ENCODE measurements around the gene TTC23.

Gene TTC23

DNA sequence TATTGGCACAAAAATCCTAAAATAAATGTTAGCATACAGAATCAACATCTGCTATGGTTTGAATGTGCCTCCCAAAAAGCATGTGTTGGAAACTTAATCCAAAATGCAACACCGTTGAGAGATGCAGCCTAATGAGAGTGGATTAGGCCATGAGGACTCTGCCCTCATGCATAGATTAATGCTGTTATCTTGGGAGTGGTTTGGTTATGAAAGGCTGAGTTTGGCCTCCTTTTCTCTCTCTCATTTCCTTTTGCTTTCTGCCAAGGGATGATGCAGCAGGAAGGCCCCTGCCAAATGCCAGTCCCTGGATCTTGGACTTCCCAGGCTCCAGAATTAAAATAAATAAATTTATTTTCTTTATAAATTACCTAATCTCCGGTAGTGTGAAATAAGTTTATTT lies 95.1 kb downstream of the TTC23 start:
- TF ChIP-seq, protein P1, sequence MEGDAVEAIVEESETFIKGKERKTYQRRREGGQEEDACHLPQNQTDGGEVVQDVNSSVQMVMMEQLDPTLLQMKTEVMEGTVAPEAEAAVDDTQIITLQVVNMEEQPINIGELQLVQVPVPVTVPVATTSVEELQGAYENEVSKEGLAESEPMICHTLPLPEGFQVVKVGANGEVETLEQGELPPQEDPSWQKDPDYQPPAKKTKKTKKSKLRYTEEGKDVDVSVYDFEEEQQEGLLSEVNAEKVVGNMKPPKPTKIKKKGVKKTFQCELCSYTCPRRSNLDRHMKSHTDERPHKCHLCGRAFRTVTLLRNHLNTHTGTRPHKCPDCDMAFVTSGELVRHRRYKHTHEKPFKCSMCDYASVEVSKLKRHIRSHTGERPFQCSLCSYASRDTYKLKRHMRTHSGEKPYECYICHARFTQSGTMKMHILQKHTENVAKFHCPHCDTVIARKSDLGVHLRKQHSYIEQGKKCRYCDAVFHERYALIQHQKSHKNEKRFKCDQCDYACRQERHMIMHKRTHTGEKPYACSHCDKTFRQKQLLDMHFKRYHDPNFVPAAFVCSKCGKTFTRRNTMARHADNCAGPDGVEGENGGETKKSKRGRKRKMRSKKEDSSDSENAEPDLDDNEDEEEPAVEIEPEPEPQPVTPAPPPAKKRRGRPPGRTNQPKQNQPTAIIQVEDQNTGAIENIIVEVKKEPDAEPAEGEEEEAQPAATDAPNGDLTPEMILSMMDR (IDR thresholded peaks at IDR 0.05; ENCODE audit: extremely low read depth, insufficient read depth, missing control alignments) = no peak
- no peak for DNase-seq (ENCODE audit: low spot score)
- in situ Hi-C loops (cut with MboI; ENCODE audit: low pct_unique_long_range_greater_than_20kb, low sequenced_read_pairs, unreplicated experiment) = no loop called here

DNA sequence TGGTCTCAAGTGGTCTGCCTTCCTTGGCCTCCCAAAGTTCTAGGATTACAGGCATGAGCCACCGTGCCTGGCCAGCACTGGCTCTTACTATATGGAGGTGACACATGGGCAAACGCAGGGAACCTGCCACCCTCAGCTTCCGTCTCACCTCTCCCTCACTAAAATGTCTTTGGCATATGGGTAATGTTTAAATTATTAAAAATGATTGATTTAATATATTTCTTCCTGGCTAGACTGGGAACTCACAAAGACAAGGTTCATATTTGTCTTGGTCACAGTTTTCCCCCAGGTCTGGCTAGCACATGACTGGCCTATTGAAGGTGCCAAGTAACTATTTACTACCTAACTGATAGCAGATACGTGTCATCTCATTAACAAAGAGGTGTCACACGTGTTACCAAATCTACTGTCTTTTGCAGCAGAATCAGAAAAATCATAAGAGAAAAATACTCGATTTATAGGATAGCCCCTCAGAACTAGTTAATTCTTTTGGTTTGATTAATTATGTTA lies 96.3 kb downstream of the TTC23 start:
- TF ChIP-seq, protein P1 (IDR thresholded peaks at IDR 0.05; ENCODE audit: extremely low read depth, insufficient read depth, missing control alignments) = no peak
- in situ Hi-C loops (cut with MboI; ENCODE audit: low pct_unique_long_range_greater_than_20kb, low sequenced_read_pairs, unreplicated experiment) = no loop called here
- no peak for DNase-seq (ENCODE audit: low spot score)

DNA sequence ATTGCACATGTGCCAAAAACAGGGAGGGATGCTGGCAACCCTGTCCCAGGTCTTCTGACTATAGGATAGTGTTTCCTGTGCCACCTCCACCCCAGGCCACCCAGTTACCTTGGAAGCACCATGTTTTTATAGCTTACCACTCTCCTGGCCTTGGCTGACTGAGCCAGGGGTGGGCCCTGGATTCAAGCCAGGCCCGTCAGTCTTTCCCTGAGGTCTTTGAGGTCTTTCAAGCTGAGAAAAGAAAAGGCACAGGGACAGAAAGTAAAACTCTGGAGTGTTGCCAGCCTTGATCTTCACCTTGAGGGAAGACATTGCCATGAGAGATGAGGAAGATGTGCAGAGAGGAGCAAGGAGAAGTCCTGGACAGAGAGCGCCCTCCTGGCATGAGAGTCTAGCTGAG lies 98.2 kb downstream of the TTC23 start:
- in situ Hi-C loops (cut with MboI; ENCODE audit: low pct_unique_long_range_greater_than_20kb, low sequenced_read_pairs, unreplicated experiment) = no loop called here
- TF ChIP-seq, protein P1 (IDR thresholded peaks at IDR 0.05; ENCODE audit: extremely low read depth, insufficient read depth, missing control alignments) = no peak
- no peak for DNase-seq (ENCODE audit: low spot score)

DNA sequence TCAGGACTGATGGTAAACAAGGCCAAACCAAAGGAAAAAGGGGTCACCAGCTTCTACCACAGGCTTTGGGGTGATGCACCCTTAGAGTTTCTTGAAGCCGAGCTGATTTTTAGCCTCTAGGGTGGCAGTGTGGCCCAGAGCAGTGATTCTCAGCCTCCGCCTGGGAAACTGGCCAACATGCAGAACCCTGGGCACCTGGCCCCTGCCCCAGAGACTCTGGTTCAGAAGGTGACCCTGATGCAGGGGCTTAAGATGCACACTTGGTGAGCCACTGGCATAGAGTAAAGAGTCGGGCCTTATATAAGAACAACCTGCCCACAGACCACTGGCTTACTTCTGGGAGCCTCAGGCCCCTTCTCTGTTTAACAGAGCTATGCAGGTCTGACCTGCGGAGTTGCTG lies 100.0 kb downstream of the TTC23 start:
- TF ChIP-seq, protein P1 (IDR thresholded peaks at IDR 0.05; ENCODE audit: extremely low read depth, insufficient read depth, missing control alignments) = no peak
- in situ Hi-C loops (cut with MboI; ENCODE audit: low pct_unique_long_range_greater_than_20kb, low sequenced_read_pairs, unreplicated experiment) = no loop called here

DNA sequence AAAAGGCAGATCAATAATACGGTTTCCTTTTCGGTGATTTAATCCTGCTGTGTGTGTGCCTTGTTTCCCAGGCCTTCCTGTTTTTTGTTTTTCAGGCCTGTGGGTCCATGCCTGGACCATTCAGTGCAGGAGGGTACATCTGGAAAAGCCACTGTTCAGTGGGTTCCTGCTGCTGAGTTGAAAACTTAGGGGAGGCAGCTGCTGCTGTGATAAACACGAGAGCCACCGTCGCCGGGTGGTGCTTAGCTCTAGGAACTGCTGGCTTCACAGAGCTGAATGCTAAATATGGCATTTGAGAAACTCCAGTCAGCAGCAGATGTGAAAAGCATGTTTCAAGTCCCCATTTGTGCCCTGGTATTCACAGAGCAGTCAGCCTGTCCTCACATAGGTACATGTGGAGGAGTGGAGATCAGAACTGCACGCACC lies 100.5 kb downstream of the TTC23 start:
- in situ Hi-C loops (cut with MboI; ENCODE audit: low pct_unique_long_range_greater_than_20kb, low sequenced_read_pairs, unreplicated experiment) = no loop called here
- DNase-seq (ENCODE audit: low spot score) = no peak
- TF ChIP-seq, protein P1 (IDR thresholded peaks at IDR 0.05; ENCODE audit: extremely low read depth, insufficient read depth, missing control alignments) = no peak

More for the DNA sequence above, 100.0 kb downstream of the TTC23 start:
- no peak for DNase-seq (ENCODE audit: low spot score)

DNA sequence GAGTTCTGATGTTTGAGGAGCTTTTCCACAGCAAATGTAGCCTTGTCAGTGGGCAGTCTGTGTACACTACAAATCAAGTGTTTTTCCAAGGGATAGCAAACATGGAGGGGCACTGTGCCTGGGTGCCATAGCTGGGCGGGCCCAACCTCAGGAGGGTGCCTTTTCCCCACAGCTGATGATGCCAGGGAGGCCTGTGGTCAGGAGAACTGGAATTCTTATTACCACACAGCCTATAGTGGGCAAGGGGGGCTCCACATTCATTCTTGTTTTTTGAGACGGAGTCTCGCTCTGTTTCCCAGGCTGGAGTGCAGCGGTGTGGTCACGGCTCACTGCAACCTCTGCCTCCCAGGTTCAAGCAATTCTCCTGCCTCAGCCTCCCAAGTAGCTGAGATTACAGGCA lies 102.7 kb downstream of the TTC23 start:
- TF ChIP-seq, protein P1 (IDR thresholded peaks at IDR 0.05; ENCODE audit: extremely low read depth, insufficient read depth, missing control alignments) = no peak
- no peak for DNase-seq (ENCODE audit: low spot score)
- in situ Hi-C loops (cut with MboI; ENCODE audit: low pct_unique_long_range_greater_than_20kb, low sequenced_read_pairs, unreplicated experiment) = no loop called here

DNA sequence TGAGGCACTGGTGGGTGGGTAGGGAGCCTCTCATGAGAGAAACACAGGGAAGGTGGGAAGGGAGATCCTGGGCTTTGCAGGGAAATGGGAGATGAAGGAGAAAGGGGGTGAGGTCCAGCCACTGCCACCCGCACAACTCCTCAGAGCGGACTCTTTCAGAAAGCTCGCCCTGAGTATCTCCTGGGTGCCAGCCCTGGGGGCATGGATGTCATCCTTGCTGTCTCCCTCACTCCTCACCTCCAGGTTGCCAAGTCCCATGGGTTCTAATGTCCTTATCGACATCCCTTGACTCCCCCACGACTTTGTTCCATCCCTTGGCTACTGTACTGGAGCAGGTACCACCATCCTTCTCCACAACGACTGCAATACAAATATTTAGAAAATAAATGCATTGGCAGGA lies 103.6 kb downstream of the TTC23 start:
- TF ChIP-seq, protein P1 (IDR thresholded peaks at IDR 0.05; ENCODE audit: extremely low read depth, insufficient read depth, missing control alignments) = no peak
- in situ Hi-C loops (cut with MboI; ENCODE audit: low pct_unique_long_range_greater_than_20kb, low sequenced_read_pairs, unreplicated experiment) = no loop called here
- DNase-seq (ENCODE audit: low spot score) = no peak

Measured in GM13977 (cell line).